NB4 (cell line): ENCODE data around the gene GALNT9.

Experiments used
- DNase-seq: peaks from one replicate; pipeline ENCODE4 v3.0.0; 2010; ENCODE audit warnings: low read depth
- H3K4me3 ChIP-seq: one replicate; pipeline ENCODE4 v1.5.1; 2011; ENCODE audit warnings: mild to moderate bottlenecking, low read depth, low read length, moderate library complexity
- MYC ChIP-seq: IDR thresholded peaks from 2 replicates; pipeline ENCODE4 v1.6.1; 2011; ENCODE audit warnings: low read depth, low read length
- POLR2A ChIP-seq: IDR thresholded peaks from 2 replicates; pipeline ENCODE4 v1.6.1; 2011; ENCODE audit warnings: mild to moderate bottlenecking; ENCODE audit not compliant: insufficient read length; ENCODE audit errors: extremely low read depth
- TF ChIP-seq, protein P1 (sequence below): IDR thresholded peaks from one replicate; pipeline ENCODE4 v1.5.1; 2012; ENCODE audit warnings: low read depth, low read length
- TF ChIP-seq, protein P2 (sequence below): IDR thresholded peaks from 2 replicates; pipeline ENCODE4 v1.6.1; 2011; ENCODE audit warnings: low read depth, low read length

Gene GALNT9

DNA sequence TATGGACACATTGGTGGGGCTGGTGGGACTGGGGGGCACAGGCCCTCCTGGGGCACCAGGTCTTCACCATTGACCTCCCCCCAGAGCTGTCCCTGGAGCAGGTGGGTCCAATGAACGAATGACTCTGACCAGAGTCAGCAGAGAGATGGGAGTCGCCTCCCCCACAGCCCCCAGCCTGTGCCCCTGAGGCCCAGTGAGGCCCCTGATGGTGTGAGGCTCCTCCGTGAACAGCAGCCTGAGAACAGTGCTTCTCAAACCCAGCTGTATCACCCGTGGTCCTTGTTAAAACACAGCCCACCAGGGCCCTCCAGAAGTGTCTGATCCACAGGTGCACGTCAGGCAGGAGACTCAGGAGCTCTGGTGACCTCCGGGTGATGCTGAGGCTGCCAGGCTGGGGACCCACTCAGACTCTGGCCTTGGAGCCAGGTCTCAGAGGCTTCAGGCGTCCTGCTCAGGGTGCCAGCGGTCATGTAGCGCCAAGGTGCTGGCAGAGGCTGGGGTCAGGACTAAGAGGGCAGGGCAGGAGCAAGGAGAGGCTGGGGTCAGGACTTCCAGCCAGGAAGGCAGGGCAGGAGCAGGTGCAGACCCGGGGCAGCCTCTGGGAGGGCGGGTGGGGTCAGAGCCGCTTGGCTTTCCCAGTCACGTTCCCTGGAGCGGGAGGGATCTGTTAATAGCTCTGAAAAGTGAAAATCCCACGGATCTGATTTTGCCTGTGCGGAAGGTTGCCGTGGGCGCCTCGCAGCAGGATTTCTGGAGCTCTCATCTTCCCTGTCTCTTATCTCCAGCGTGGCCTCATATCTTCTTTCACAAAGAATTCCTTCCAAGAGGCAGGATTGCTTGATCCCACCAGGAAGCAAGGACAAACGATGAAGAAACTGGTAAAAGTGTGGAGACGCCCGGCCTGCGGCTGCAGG is 35.0 kb downstream of the GALNT9 start:
- TF ChIP-seq POLR2A (no peak), MYC (no peak)
- TF ChIP-seq, protein P1, sequence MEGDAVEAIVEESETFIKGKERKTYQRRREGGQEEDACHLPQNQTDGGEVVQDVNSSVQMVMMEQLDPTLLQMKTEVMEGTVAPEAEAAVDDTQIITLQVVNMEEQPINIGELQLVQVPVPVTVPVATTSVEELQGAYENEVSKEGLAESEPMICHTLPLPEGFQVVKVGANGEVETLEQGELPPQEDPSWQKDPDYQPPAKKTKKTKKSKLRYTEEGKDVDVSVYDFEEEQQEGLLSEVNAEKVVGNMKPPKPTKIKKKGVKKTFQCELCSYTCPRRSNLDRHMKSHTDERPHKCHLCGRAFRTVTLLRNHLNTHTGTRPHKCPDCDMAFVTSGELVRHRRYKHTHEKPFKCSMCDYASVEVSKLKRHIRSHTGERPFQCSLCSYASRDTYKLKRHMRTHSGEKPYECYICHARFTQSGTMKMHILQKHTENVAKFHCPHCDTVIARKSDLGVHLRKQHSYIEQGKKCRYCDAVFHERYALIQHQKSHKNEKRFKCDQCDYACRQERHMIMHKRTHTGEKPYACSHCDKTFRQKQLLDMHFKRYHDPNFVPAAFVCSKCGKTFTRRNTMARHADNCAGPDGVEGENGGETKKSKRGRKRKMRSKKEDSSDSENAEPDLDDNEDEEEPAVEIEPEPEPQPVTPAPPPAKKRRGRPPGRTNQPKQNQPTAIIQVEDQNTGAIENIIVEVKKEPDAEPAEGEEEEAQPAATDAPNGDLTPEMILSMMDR: no peak
- TF ChIP-seq, protein P2, sequence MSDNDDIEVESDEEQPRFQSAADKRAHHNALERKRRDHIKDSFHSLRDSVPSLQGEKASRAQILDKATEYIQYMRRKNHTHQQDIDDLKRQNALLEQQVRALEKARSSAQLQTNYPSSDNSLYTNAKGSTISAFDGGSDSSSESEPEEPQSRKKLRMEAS: no peak
- no peak for DNase-seq

DNA sequence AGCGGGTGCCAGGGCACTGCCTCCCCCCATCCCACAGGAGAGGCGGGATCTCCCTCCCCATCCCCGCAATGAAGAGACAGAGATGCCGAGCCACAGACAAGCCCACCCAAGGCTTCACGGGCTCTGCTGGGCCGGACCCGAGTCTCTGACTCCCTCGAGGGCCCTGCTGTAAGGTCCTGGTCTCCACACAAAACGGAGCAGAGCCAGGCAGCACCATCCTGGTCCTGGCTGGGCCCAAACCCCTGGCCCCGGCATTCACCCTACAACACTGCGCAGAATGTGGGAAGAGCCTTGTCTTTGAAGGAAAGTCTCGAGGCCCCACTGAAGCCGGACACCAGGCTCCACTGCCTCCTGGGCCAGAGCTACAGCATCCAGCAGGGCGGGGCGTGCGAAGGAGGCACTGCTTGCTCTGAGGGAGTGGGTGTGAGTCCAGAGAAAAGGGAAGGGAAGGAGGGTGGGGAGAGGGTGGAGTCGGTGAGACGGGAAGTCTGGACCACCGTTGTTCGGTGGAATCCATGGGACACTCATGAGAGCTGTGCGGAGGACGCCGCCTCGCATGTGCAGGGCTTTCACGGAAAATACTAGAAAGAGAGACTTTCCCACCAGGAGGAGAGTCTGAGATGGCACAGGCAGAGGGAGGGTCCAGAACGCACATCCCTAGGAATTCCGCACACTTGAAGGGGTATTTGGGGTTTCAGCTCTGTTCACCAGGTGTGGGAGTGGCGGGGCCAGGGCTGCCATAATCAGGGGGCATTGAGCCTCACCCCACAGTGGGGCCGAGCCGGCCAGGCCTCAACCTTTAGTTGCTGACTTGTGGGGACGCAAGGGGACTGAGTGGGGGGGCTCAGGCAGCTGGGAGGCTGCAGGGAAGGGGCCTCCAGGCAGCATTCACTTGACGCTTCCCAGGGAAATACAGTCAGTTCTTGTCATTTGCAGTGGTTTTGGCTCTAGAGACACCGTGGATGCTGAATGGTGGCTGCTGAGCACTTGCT is 36.8 kb downstream of the GALNT9 start:
- no peak overlapping the region for H3K4me3 ChIP-seq
- TF ChIP-seq MYC: no peak
- TF ChIP-seq, protein P1: no peak
- TF ChIP-seq POLR2A: no peak
- TF ChIP-seq, protein P2: no peak
- DNase-seq: no peak

More for the DNA sequence above, 35.0 kb downstream of the GALNT9 start:
- no peak overlapping the region for H3K4me3 ChIP-seq

DNA sequence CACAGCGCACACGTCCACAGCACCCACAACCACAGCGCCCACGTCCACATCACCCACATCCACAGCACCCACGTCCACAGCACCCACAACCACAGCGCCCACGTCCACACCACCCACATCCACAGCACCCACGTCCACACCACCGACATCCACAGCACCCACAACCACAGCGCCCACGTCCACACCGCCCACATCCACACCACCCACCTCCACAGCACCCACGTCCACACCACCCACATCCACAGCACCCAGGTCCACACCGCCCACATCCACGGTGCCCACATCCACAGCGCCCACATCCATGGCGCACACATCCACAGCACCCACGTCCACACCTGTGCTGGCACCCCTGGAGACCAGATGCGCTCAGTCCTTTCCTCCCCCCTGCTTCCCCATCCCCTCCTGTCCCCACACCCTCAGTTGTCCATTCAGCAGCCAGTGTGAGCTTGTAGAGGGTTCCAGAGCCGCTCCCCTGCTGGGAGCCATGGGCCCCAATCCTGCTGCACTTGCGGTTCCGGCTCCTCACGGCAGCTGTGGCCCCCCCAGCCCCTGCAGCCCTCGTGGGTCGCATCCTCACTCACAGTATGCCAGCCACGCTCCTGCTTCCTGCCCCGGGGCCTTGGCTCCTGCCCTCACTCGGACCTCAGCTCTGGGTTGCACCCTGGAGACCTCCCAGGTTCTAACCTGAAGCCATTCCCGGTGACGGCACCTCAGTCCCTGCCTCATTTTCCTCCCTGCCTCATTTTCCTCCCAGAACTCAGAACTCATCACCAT is 37.8 kb downstream of the GALNT9 start:
- no peak for DNase-seq
- H3K4me3 ChIP-seq: no peak overlapping the region
- TF ChIP-seq MYC (no peak), POLR2A (no peak)
- TF ChIP-seq, protein P2: no peak

DNA sequence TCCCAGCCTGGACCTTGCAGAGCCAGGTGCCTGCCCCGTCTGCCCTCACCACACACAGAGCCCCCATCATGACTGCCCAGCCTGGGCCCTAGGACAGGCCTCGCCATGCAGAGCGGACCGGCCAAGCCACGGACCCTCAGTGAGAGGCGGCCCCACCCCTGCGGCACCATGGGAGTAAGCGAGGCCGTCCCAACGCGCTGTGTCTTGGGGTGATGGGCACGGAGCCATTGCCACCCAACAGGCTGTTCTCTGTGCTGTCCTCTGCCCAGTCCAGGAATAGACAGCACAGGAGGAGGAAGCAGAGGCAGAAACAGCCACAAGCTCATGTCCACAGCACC is 39.2 kb downstream of the GALNT9 start:
- TF ChIP-seq, protein P2: no peak
- TF ChIP-seq MYC (no peak), POLR2A (no peak)
- TF ChIP-seq, protein P1: no peak
- DNase-seq: no peak
- no peak overlapping the region for H3K4me3 ChIP-seq

DNA sequence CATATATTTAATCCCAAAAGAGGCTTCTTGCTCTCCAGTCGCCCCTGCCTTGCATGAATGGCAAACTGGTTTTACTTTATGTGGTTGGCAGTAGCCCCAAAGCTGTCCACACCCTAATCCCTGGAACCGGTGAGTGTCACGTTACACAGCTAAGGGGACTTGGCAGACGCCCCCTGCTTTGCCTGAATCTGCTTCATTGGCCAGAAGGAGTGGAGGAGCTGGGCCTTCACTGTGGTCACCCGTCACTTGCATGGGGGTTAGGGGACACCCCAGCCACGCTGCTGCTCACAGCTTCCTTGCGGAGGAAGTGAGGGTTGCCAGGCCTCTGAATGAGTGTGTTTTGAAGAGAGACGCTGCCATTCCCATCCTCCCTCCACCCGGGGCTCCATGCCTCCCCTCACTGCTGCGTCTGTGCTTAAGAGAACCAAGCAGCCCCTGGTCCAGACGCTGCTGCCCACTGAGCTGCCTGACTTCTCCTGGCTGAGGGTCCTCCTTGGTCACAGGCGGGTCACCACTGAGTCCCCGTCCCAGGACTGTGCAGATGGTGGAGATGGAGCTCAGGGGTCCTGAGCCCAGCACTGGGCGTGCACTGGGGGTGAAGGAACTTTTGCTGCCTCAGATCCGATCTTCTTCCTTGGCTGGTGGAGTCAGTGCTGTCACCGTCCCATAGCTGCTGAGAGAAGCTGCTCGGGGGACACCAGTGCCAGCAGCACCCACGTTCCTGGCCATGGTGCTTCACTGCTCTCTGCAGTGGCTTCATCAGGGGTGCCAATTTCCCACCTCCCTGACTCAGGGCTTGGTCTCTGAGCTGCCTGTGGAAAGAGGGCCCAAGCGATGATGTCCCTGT is 39.8 kb downstream of the GALNT9 start:
- DNase-seq: no peak
- no peak overlapping the region for H3K4me3 ChIP-seq

More for the DNA sequence above, 39.8 kb downstream of the GALNT9 start:
- TF ChIP-seq, protein P2: peak; percentile 41; the same call in 1 of the 2 replicates
- TF ChIP-seq MYC: no peak
